DMS 273 (cell line): ENCODE data around the gene NCF2.

Experiments
- DNase-seq: peaks from one replicate; lab custom pipeline; 2025; ENCODE audit not compliant: unreplicated experiment; lab: John Stamatoyannopoulos, UW

The NCF2 gene

GRCh38 chr1:183612407-183612806 is 22.1 kb upstream of the NCF2 start:
- no peak for DNase-seq

GRCh38 chr1:183611021-183611420 is 20.8 kb upstream of the NCF2 start:
- DNase-seq = no peak

- DNase-seq = no peak
Observed at GRCh38 chr1:183609759-183610452, 19.6 kb upstream of the NCF2 start.

- peak; percentile 48 for DNase-seq
Observed at GRCh38 chr1:183609313-183609712, 19.1 kb upstream of the NCF2 start.

GRCh38 chr1:183607322-183607980 is 17.2 kb upstream of the NCF2 start:
- DNase-seq = no peak

GRCh38 chr1:183605904-183606303 is 15.6 kb upstream of the NCF2 start:
- no peak for DNase-seq

GRCh38 chr1:183604815-183605214 is 14.6 kb upstream of the NCF2 start:
- DNase-seq = no peak

GRCh38 chr1:183604038-183604808 is 14.0 kb upstream of the NCF2 start:
- DNase-seq = no peak

- no peak for DNase-seq
Observed at GRCh38 chr1:183602510-183602909, 12.3 kb upstream of the NCF2 start.

GRCh38 chr1:183600634-183601033 is 10.4 kb upstream of the NCF2 start:
- no peak for DNase-seq

GRCh38 chr1:183600136-183600535 is 9.9 kb upstream of the NCF2 start:
- no peak for DNase-seq

- DNase-seq = no peak
Observed at GRCh38 chr1:183598386-183598785, 8.1 kb upstream of the NCF2 start.

- DNase-seq = no peak
Observed at GRCh38 chr1:183597656-183598347, 7.5 kb upstream of the NCF2 start.

GRCh38 chr1:183596500-183596899 is 6.2 kb upstream of the NCF2 start:
- no peak for DNase-seq

- DNase-seq = no peak
Observed at GRCh38 chr1:183595537-183595936, 5.3 kb upstream of the NCF2 start.

GRCh38 chr1:183593356-183593755 is 3.1 kb upstream of the NCF2 start:
- DNase-seq = no peak

GRCh38 chr1:183592733-183593132 is 2.5 kb upstream of the NCF2 start:
- no peak for DNase-seq

- no peak for DNase-seq
Observed at GRCh38 chr1:183589874-183590243, 400 bp downstream of the NCF2 start.

GRCh38 chr1:183589384-183589783 is 875 bp downstream of the NCF2 start:
- DNase-seq = no peak

- DNase-seq = no peak
Observed at GRCh38 chr1:183588827-183589226, 1.4 kb downstream of the NCF2 start.

GRCh38 chr1:183586926-183587325 is 3.3 kb downstream of the NCF2 start:
- no peak for DNase-seq

- DNase-seq = no peak
Observed at GRCh38 chr1:183586455-183586854, 3.8 kb downstream of the NCF2 start.
